NCI-H345 treated with DMSO at 0.1 percent for 48 hours (cell line): ENCODE data around the gene GBP5.
"Not testable (repeated sequence)": the region's sequence is repeated elsewhere in the genome, so short reads cannot be mapped to it uniquely, and the experiment has no call there.

Source experiments
- DNase-seq: peaks from one replicate; lab custom pipeline; 2025; ENCODE audit not compliant: unreplicated experiment; lab: John Stamatoyannopoulos, UW

The GBP5 gene

GRCh38 chr1:89284078-89284763 is 11.6 kb upstream of the GBP5 start:
- DNase-seq, result not testable (repeated sequence)

GRCh38 chr1:89280766-89281165 is 8.1 kb upstream of the GBP5 start:
- DNase-seq, result no peak

DNA sequence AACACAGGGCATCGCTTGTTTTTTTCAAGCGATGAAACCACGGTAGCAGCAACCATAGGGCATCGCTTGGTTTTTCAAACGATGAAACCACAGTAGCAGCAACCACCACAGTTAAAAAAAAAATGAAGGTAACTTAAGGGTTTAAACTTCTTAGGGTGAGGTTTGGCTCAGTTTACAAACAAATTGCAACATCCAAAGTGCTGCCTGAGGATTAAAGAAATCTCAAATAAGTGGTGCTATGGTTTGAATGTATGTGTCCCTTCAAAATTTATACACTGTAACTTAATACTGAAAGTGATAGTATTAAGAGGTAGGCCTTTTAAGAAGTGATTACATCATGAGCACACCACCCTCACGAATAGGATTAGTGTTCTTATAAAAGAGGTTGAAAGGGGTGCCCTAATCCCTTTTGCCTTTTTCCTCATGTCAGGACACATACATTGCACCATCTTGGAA is 6.4 kb upstream of the GBP5 start:
- no peak for DNase-seq

DNA sequence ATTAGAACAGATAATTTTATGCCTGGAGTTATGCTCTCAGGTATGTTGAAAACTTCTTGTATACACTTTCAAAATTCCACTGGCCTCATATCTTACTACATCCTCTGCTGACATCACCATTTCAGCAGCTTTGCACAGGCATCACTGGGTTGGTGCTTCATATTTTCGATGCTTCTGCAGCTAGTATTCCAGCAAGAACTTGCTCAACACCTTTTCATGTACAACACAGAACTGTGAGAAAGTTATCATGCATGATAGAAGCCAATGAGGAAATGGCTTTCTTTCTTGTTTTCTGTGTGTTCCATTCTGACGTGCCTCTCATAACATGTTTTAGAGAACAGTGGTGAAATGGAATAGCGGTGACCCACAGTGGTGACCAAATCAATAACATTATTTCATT is 5.1 kb upstream of the GBP5 start:
- no peak for DNase-seq

DNA sequence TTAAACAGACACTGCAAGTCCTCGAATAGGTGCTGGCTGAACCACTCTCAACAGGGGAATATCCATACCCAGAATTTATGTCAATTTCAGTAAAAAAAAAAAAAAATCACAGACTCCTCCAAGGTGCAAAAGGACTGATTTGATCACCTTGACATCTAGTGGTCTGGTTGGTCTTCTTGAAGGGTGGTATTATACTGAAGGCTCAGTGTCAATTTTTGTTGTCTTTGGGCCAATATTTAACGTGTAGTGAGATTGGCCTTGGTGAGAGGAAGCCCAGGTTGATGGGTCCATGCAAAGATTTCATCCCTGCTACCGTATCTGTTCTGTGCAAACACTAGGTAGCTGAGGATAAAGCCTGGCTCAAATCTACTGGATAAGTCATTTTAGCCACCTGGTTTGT is 4.0 kb upstream of the GBP5 start:
- no peak for DNase-seq

DNA sequence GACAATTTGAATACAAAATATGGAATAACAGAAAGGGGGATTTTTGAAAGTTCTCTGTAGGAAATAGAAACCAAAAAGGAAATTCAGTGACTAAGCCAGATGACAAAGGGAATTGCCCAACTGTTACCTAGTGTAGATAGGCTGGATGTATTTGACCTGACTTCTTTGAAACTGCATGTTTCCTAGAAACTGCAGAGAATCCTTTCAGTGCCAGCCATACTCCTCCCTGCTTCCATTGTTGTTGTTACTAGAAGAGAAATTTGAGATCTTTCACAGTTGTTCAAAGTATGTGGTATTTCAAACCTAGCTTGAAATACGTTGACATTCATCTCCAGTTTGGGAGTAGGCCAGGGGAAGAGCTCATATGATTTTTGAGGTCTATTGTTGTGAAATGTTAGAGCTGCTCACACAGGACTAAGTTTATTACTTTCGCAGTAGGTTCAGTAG is 1.8 kb upstream of the GBP5 start:
- DNase-seq, result no peak

GRCh38 chr1:89273324-89273778 is 691 bp upstream of the GBP5 start:
- no peak for DNase-seq

DNA sequence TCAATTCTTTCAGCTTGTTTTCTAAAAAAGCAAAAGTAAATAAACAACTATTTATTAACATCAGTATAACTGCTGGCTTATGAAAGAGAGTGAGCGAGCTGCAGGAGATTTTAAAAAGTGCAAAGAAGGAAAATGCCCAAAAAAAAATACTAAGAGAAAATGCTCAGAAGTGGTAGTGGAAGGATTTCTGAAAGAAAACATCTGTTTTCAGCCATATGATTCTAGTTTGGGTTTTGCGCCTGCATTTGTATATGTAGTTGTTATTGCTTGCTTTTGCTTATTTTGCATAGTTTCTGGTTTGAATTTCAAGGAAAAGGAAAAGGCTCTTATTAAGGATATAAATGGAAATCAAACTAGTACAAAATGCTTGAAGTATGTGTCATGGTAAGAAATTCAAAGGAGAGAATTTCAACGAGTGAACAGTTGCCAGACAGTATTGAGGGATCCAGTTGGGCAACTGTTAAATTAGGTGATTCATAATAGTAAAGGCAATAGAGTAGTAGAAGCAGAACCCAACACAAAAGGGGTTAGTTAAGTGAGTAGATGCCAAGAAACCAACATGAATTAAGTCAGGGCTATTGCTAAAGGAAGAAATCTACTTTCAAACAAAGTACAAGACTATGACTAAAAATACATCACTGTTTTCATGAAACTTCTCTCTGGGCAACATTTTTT is 1.2 kb downstream of the GBP5 start:
- DNase-seq, result no peak

- DNase-seq, result no peak
Observed at GRCh38 chr1:89270423-89270822, 2.2 kb downstream of the GBP5 start.

- no peak for DNase-seq
Observed at GRCh38 chr1:89269277-89269676, 3.4 kb downstream of the GBP5 start.

GRCh38 chr1:89262643-89263042 is 10.0 kb downstream of the GBP5 start:
- DNase-seq, result no peak

GRCh38 chr1:89261926-89262515 is 10.6 kb downstream of the GBP5 start:
- DNase-seq, result peak; percentile 27

- no peak for DNase-seq
Observed at GRCh38 chr1:89260566-89261255, 11.9 kb downstream of the GBP5 start.

DNA sequence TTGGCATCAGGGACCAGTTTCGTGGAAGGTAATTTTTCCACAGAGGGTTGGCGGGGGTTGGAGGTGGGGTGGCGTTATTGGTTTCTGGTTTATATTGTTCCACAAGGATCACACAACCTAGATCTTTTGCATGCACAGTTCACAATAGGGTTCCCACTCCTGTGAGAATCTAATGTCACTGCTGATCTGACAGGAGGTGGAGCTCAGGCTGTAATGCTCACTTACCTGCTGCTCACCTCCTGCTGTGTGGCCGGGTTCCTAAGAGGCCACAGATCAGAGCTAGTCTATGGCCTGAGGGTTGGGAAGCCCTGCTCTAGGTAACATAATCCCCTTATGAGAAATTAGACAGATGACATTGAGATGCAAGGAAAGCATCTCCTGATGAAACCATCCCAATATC is 12.6 kb downstream of the GBP5 start:
- DNase-seq, result peak; percentile 11

GRCh38 chr1:89259283-89259971 is 13.2 kb downstream of the GBP5 start:
- DNase-seq, result no peak

DNA sequence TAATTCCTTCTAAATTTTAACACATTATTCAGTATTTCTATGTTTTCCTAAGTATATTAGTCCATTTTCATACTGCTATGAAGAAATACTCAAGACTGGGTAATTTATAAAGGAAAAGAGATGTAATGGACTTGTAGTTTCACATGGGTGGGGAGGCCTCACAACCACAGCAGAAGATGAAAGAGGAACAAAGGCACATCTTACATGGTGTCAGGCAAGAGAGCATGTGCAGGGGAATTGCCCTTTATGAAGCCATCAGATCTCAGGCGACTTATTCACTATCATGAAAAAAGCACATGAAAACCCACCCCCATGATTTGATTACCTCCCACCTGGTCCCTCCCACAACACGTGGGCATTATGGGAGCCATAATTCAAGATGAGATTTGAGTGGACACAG is 15.6 kb downstream of the GBP5 start:
- no peak for DNase-seq

- not testable (repeated sequence) for DNase-seq
Observed at GRCh38 chr1:89255581-89255980, 17.1 kb downstream of the GBP5 start.

- peak; percentile 94 for DNase-seq
Observed at GRCh38 chr1:89254658-89255287, 17.9 kb downstream of the GBP5 start.

DNA sequence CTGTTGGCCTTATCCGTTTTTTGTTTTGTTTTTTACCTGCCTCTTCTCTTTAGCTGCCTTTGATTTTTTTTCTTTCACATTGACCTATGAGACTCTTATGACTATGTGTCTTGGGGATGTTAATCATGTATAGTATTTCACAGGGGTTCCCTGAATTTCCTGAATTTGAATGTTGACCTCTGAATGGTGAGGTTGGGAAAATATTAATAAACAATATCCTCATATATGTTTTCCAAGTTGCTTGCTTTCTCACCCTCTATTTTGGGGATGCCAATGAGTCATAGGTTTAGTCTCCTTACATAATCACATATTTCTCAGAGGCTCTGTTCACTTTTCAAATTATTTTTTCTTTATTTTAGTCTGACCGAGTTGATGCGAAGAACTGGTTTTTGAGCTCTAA is 29.6 kb downstream of the GBP5 start:
- no peak for DNase-seq
